GM18526 (cell line): ENCODE measurements around the gene TMX2.
A peak's percentile ranks its signal among the peaks of the same experiment; 100 is the strongest.

Experiments
- POLR2A ChIP-seq: IDR thresholded peaks from 3 replicates; pipeline ENCODE4 v1.6.1; 2011; ENCODE audit not compliant: insufficient read length; ENCODE audit errors: extremely low read depth

Gene TMX2

GRCh38 chr11:57703341-57703740 lies 9.1 kb upstream of the TMX2 start:
- no peak for TF ChIP-seq POLR2A

- no peak for TF ChIP-seq POLR2A
Observed at GRCh38 chr11:57704932-57705331, 7.5 kb upstream of the TMX2 start.

- TF ChIP-seq POLR2A = no peak
Observed at GRCh38 chr11:57709802-57710367, 2.5 kb upstream of the TMX2 start.

- peak; percentile 17 for TF ChIP-seq POLR2A
Observed at GRCh38 chr11:57711414-57712255, 758 bp upstream of the TMX2 start, which contains the start of gene MED19. Gene MED19, minus strand, starts transcription at chr11:57712215. Its CDS starts 36 bp downstream, at chr11:57712179.

GRCh38 chr11:57713835-57714234 lies 1.4 kb downstream of the TMX2 start:
- TF ChIP-seq POLR2A = no peak

- TF ChIP-seq POLR2A = no peak
Observed at GRCh38 chr11:57727185-57727584, 14.8 kb downstream of the TMX2 start.

- TF ChIP-seq POLR2A = no peak
Observed at GRCh38 chr11:57728829-57729228, 16.4 kb downstream of the TMX2 start.

- no peak for TF ChIP-seq POLR2A
Observed at GRCh38 chr11:57729479-57729878, 17.1 kb downstream of the TMX2 start.

- no peak for TF ChIP-seq POLR2A
Observed at GRCh38 chr11:57732661-57733060, 20.3 kb downstream of the TMX2 start.

- no peak for TF ChIP-seq POLR2A
Observed at GRCh38 chr11:57735619-57736298, 23.4 kb downstream of the TMX2 start.

- TF ChIP-seq POLR2A = peak; percentile 88
Observed at GRCh38 chr11:57741132-57742086, 29.0 kb downstream of the TMX2 start, which contains the start of gene SELENOH. Gene SELENOH, plus strand, starts transcription at chr11:57741491. Its CDS starts 105 bp downstream, at chr11:57741596.

- no peak for TF ChIP-seq POLR2A
Observed at GRCh38 chr11:57742087-57742452, 29.7 kb downstream of the TMX2 start.

GRCh38 chr11:57744357-57744756 lies 32.0 kb downstream of the TMX2 start:
- peak; percentile 12 for TF ChIP-seq POLR2A

- no peak for TF ChIP-seq POLR2A
Observed at GRCh38 chr11:57745206-57745605, 32.8 kb downstream of the TMX2 start.

GRCh38 chr11:57746920-57747319 lies 34.5 kb downstream of the TMX2 start:
- no peak for TF ChIP-seq POLR2A
